Ectodermal cell (in vitro differentiated cells): ENCODE data around the gene PDLIM1. TPM values are rescaled to one million over a fixed set of nuclear protein-coding genes. Genes with fewer than 3 reads are reported as not detected.

Source experiments
- H3K27ac ChIP-seq: 2 replicates; pipeline ENCODE4 v1.7.0; 2013; ENCODE audit warnings: mild to moderate bottlenecking, low read depth, low read length; ENCODE audit not compliant: insufficient read depth, poor library complexity, severe bottlenecking
- H3K27me3 ChIP-seq: 2 replicates; pipeline ENCODE4 v1.7.0; 2013; ENCODE audit warnings: mild to moderate bottlenecking, low read length; ENCODE audit not compliant: insufficient read depth, control insufficient read depth, poor library complexity, severe bottlenecking
- H3K36me3 ChIP-seq: one replicate; pipeline ENCODE4 v1.7.0; 2013; ENCODE audit warnings: low read length; ENCODE audit not compliant: control insufficient read depth, insufficient read depth
- H3K4me1 ChIP-seq: one replicate; pipeline ENCODE4 v1.7.0; 2013; ENCODE audit warnings: low read length; ENCODE audit not compliant: control insufficient read depth, insufficient read depth
- H3K4me3 ChIP-seq: 2 replicates; pipeline ENCODE4 v1.7.0; 2013; ENCODE audit warnings: low read depth, low read length, control low read depth; ENCODE audit not compliant: insufficient read depth
- H3K9me3 ChIP-seq: 2 replicates; pipeline ENCODE4 v1.7.0; 2013; ENCODE audit warnings: mild to moderate bottlenecking, low read length, moderate library complexity; ENCODE audit not compliant: control insufficient read depth
- WGBS, 2 experiments: methylation state at CpG; one replicate each; pipeline ENCODE4 v1.1.7; 2013; ENCODE audit warnings: missing lambda C conversion rate in 2 of 2; 5-methylcytosine and 5-hydroxymethylcytosine counted together
- polyA plus RNA-seq, 4 experiments: library from polyadenylated mRNA; stranded (reverse); fragments of 50-300 nt; gene quantifications; one replicate each; pipeline ENCODE4 v1.2.3, GENCODE V29; 2013

The PDLIM1 gene
- polyA plus RNA-seq (2013, experiment 1 of 4): 105 TPM
- polyA plus RNA-seq (2013, experiment 2 of 4): 84.6 TPM
- polyA plus RNA-seq (2013, experiment 3 of 4): 74.1 TPM
- 78.8 TPM for polyA plus RNA-seq (2013, experiment 4 of 4)

DNA sequence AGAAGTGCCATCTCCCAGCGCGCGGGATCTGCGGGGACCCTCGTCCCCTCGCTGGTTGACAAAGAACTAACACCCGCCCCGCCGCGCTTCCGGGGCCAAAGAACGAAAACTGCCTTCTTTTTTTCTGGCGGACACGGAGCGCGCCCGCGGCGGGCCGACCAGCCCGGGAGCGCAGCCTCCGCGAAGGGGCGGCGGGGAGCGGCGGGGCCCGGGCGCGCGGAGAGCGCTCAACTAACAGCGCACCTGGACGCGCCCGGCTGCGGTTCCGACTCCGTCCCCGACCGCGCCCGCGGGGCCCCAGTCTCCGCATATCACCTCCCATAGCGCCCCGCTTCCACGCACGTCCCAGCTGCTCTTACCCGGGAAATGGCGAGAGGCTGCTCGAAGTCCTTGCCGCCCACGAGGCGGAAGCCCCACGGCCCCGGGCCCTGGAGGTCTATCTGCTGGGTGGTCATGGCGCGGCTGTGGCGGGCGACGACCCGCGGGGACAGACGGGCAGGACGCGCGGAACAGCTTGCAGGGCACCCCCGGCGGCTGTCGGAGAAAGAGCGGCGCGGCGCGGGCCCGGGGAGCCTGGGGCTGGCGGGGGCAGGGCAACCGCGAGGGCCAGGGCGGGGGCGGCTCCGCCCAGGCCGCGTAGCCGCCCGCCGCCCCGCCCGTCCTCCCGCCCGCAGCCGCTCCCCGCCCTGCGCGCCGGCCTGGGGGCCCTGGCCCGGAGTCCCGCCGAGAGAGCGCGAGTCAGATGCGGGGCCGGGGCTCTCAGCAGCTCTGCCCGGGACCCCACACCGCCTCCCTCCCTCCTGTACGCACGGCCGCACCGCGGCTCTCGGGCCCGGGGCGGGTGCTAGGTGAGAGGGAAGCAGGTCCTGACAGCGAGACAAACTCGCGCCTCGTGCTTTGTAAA lies at the start of gene PDLIM1:
Gene PDLIM1 (minus strand): TSS at position 543 of the 904 bp plus-strand sequence. CDS start 88 bp downstream, at position 455.
- H3K27me3 ChIP-seq: peaks cover 38% of the 10 kb centered on the region
- 1% methylated on average over 119 of the region's 119 CpGs for WGBS, 2 experiments
- no peak within 1 kb of the TSS for H3K27ac ChIP-seq

GRCh38 chr10:95339863-95340262 lies 49.1 kb upstream of the PDLIM1 start:
- Histone ChIP-seq H3K9me3 (no peaks in the 10 kb centered on the region), H3K27ac (no peak overlapping the region), H3K4me1 (peaks cover 6% of the 10 kb centered on the region), H3K27me3 (no peaks in the 10 kb centered on the region), H3K4me3 (no peak overlapping the region), H3K36me3 (no peaks in the 10 kb centered on the region)
- WGBS, 2 experiments: 90 to 96% methylated on average over 1 of the region's 1 CpG

More for the DNA sequence above, at the start of gene PDLIM1:
- no peaks in the 10 kb centered on the region for H3K9me3 ChIP-seq
- peak within 1 kb of the TSS; percentile 79 for H3K4me3 ChIP-seq
- peaks cover 11% of the 10 kb centered on the region for H3K4me1 ChIP-seq
- no peaks in the 10 kb centered on the region for H3K36me3 ChIP-seq

GRCh38 chr10:95337423-95338160 lies 46.8 kb upstream of the PDLIM1 start:
- Histone ChIP-seq H3K27ac (no peak overlapping the region), H3K36me3 (no peaks in the 10 kb centered on the region), H3K9me3 (no peaks in the 10 kb centered on the region), H3K27me3 (no peaks in the 10 kb centered on the region), H3K4me1 (peaks cover 6% of the 10 kb centered on the region), H3K4me3 (no peak overlapping the region)
- 91 to 92% methylated on average over 10 of the region's 10 CpGs for WGBS, 2 experiments

DNA sequence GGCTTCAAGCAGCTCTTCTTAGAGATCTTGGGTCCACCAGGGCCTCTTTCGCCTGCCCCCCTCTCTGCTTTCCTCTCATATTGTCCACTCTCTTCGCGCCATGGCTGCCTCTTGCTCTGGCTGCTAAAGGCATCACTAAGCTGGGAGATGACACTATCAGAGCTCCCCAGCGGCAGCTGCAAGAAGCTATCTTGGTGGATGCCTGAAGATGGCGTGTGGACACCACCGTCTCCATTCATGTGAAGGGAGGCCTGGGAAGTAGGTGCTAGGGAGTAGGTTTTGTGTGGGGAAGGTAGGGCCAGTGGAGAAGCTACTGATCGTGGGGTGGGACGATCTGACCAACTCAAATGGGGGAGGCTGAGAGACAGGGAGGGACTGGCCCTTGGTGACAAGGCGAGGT lies 45.9 kb upstream of the PDLIM1 start:
- Histone ChIP-seq H3K27ac (no peak overlapping the region), H3K9me3 (no peaks in the 10 kb centered on the region), H3K4me1 (peaks cover 6% of the 10 kb centered on the region), H3K27me3 (no peaks in the 10 kb centered on the region), H3K4me3 (no peak overlapping the region), H3K36me3 (no peaks in the 10 kb centered on the region)
- 95 to 96% methylated on average over 9 of the region's 9 CpGs for WGBS, 2 experiments

- 91 to 92% methylated on average over 19 of the region's 19 CpGs for WGBS, 2 experiments
- Histone ChIP-seq H3K4me3 (no peak overlapping the region), H3K36me3 (no peaks in the 10 kb centered on the region), H3K27me3 (no peaks in the 10 kb centered on the region), H3K27ac (no peak overlapping the region), H3K4me1 (peaks cover 6% of the 10 kb centered on the region), H3K9me3 (no peaks in the 10 kb centered on the region)
Observed at GRCh38 chr10:95335933-95336699, 45.3 kb upstream of the PDLIM1 start.

DNA sequence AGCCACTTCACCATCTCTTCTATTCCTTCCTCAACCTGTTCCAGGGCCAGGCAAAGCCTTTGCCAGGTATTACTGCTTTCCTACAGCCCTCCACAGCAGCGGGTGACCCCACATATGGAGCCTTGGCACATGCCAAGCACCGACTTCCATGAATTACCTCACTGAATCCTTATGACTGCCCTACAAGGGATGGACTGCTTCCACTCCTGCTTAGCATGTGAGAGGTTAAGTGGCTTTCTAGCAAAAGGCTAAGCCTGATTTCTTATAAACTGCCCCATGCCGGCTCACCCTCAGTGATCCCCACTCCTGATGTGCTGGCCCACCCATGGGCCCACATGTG lies 44.0 kb upstream of the PDLIM1 start:
- Histone ChIP-seq H3K27ac (no peak overlapping the region), H3K4me3 (no peak overlapping the region), H3K4me1 (peaks cover 6% of the 10 kb centered on the region), H3K27me3 (no peaks in the 10 kb centered on the region), H3K9me3 (no peaks in the 10 kb centered on the region), H3K36me3 (no peaks in the 10 kb centered on the region)
- 94 to 95% methylated on average over 3 of the region's 3 CpGs for WGBS, 2 experiments

- WGBS, 2 experiments: 93 to 95% methylated on average over 12 of the region's 12 CpGs
- no peak overlapping the region for H3K4me3 ChIP-seq
- no peaks in the 10 kb centered on the region for H3K9me3 ChIP-seq
- H3K36me3 ChIP-seq: no peaks in the 10 kb centered on the region
- H3K27ac ChIP-seq: no peak overlapping the region
- H3K4me1 ChIP-seq: peaks cover 6% of the 10 kb centered on the region
- no peaks in the 10 kb centered on the region for H3K27me3 ChIP-seq
Observed at GRCh38 chr10:95333997-95334804, 43.4 kb upstream of the PDLIM1 start.

DNA sequence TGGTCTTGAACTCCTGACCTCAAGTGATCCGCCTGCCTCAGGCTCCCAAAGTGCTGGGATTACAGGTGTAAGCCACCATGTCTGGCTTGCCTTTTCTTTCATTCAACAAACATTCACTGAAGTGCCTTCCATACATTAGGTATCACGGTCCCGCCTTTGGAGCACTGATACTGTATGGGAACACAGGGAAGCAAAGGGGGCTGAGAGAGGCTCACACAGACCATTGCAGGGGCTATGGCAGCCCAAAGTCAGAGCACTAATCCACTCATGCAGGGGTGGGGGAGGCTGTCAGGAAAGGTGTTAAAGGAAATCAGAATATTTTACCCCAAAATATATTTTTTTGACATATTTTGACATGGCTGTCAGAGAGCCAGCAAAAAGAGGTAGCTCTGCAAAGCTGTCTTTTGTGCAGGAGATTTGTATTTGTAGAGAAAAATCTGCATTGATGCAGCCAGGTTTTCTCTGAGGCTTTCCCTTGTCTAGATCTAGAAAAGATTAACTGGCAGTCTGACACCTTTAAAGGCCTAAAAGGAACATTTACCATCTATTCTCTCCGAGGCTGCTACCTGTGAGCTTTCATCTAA lies 42.0 kb upstream of the PDLIM1 start:
- no peaks in the 10 kb centered on the region for H3K27me3 ChIP-seq
- WGBS, 2 experiments: 93 to 94% methylated on average over 4 of the region's 4 CpGs
- no peak overlapping the region for H3K4me3 ChIP-seq
- H3K4me1 ChIP-seq: peaks cover 6% of the 10 kb centered on the region
- no peaks in the 10 kb centered on the region for H3K9me3 ChIP-seq
- H3K36me3 ChIP-seq: no peaks in the 10 kb centered on the region
- no peak overlapping the region for H3K27ac ChIP-seq

DNA sequence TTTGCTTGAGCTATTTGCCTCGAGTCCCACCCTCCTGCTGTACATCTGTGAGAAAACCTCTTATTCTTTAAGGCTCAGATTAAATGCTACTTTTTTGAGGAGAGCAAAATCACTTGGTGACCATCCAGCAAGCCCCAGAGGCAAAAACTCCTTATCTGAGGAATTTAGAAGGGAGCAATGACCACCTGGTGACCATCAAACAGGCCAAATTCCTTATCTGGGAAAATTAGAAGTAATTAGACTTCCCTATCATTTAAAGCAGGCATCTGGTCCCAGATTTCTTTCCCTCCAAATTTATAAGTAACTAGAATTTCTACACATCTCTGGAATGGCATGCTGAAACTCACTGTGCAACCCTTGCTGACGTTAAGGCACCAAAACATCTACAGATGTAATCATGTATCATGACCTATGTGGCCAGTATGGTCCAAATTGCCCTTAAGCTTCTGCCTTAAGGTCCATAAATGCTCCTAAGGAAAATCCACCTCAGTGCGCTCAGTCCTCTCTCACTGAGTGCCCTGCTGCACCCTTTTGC lies 40.9 kb upstream of the PDLIM1 start:
- H3K36me3 ChIP-seq: no peaks in the 10 kb centered on the region
- H3K9me3 ChIP-seq: no peaks in the 10 kb centered on the region
- no peaks in the 10 kb centered on the region for H3K27me3 ChIP-seq
- H3K4me1 ChIP-seq: peaks cover 6% of the 10 kb centered on the region
- H3K27ac ChIP-seq: no peak overlapping the region
- 93 to 95% methylated on average over 3 of the region's 3 CpGs for WGBS, 2 experiments
- no peak overlapping the region for H3K4me3 ChIP-seq
